ENCODE results near the gene RSRC1. TPM values are rescaled to one million over a fixed set of nuclear protein-coding genes. Genes with fewer than 3 reads are reported as not detected.
A peak's percentile ranks its signal among the peaks of the same experiment; 100 is the strongest.
"Not testable (repeated sequence)": the region's sequence is repeated elsewhere in the genome, so short reads cannot be mapped to it uniquely, and the experiment has no call there.

The RSRC1 gene
- total RNA-seq, 2 experiments from 2014 or later = 37.4 to 38.8 TPM

- H3K36me3 Mint-ChIP-seq (ENCODE audit: low read depth) = no peaks in the 10 kb centered on the region
- ChIA-PET POLR2A (no interaction called here), CTCF (no interaction called here)
- no peaks in the 10 kb centered on the region for H3K4me1 Mint-ChIP-seq
- H3K27ac Mint-ChIP-seq = no peak overlapping the region
- H3K27me3 Mint-ChIP-seq = no peaks in the 10 kb centered on the region
- no peak overlapping the region for H3K4me3 Mint-ChIP-seq
- DNase-seq = no peak
- H3K9me3 Mint-ChIP-seq = peaks cover 5% of the 10 kb centered on the region
These were observed 396.6 kb downstream of the RSRC1 start for GRCh38 chr3:158506456-158506855.

- no peak overlapping the region for H3K27ac Mint-ChIP-seq
- ChIA-PET POLR2A (no interaction called here), CTCF (no interaction called here)
- H3K4me3 Mint-ChIP-seq = no peak overlapping the region
- H3K27me3 Mint-ChIP-seq = no peaks in the 10 kb centered on the region
- DNase-seq = no peak
- H3K4me1 Mint-ChIP-seq = no peaks in the 10 kb centered on the region
- peaks cover 4% of the 10 kb centered on the region for H3K9me3 Mint-ChIP-seq
- no peaks in the 10 kb centered on the region for H3K36me3 Mint-ChIP-seq (ENCODE audit: low read depth)
These were observed 398.6 kb downstream of the RSRC1 start for GRCh38 chr3:158508481-158508880.

- DNase-seq = no peak
- H3K36me3 Mint-ChIP-seq (ENCODE audit: low read depth) = peaks cover 2% of the 10 kb centered on the region
- H3K27me3 Mint-ChIP-seq = no peaks in the 10 kb centered on the region
- CTCF ChIA-PET = no interaction called here
- H3K27ac Mint-ChIP-seq = no peak overlapping the region
- peaks cover 7% of the 10 kb centered on the region for H3K9me3 Mint-ChIP-seq
- no peak overlapping the region for H3K4me3 Mint-ChIP-seq
- H3K4me1 Mint-ChIP-seq = no peaks in the 10 kb centered on the region
- POLR2A ChIA-PET = no interaction called here
These were observed 400.0 kb downstream of the RSRC1 start for GRCh38 chr3:158509891-158510290.

- POLR2A ChIA-PET; H3K27ac Mint-ChIP-seq; H3K27me3 Mint-ChIP-seq; H3K4me3 Mint-ChIP-seq; H3K36me3 Mint-ChIP-seq (ENCODE audit: low read depth); DNase-seq; H3K9me3 Mint-ChIP-seq; H3K4me1 Mint-ChIP-seq; CTCF ChIA-PET: not testable (repeated sequence)
These were observed 406.8 kb downstream of the RSRC1 start for GRCh38 chr3:158516729-158517128.

- H3K4me1 Mint-ChIP-seq = no peaks in the 10 kb centered on the region
- H3K27ac Mint-ChIP-seq = no peak overlapping the region
- H3K4me3 Mint-ChIP-seq = no peak overlapping the region
- no peak for DNase-seq
- H3K9me3 Mint-ChIP-seq = no peaks in the 10 kb centered on the region
- CTCF ChIA-PET = no interaction called here
- no peaks in the 10 kb centered on the region for H3K36me3 Mint-ChIP-seq (ENCODE audit: low read depth)
- no peaks in the 10 kb centered on the region for H3K27me3 Mint-ChIP-seq
- POLR2A ChIA-PET = no interaction called here
These were observed 409.9 kb downstream of the RSRC1 start for GRCh38 chr3:158519776-158520175.

- CTCF ChIA-PET = no interaction called here
- H3K9me3 Mint-ChIP-seq = no peaks in the 10 kb centered on the region
These were observed 410.5 kb downstream of the RSRC1 start for GRCh38 chr3:158520433-158520832.

GRCh38 chr3:158522221-158523136 is 412.6 kb downstream of the RSRC1 start:
- Mint-ChIP-seq H3K27me3 (no peaks in the 10 kb centered on the region), H3K36me3 (ENCODE audit: low read depth) (no peaks in the 10 kb centered on the region), H3K27ac (no peak overlapping the region), H3K9me3 (no peaks in the 10 kb centered on the region), H3K4me3 (no peak overlapping the region), H3K4me1 (no peaks in the 10 kb centered on the region)
- ChIA-PET POLR2A (no interaction called here), CTCF (no interaction called here)
- DNase-seq = no peak

More at GRCh38 chr3:158520433-158520832, 410.5 kb downstream of the RSRC1 start:
- Mint-ChIP-seq H3K27ac (no peak overlapping the region), H3K36me3 (ENCODE audit: low read depth) (no peaks in the 10 kb centered on the region), H3K4me1 (no peaks in the 10 kb centered on the region), H3K27me3 (no peaks in the 10 kb centered on the region), H3K4me3 (no peak overlapping the region)
- POLR2A ChIA-PET = no interaction called here
- no peak for DNase-seq

- DNase-seq = no peak
- CTCF ChIA-PET = interaction anchor here (0.9 to 1.1 kb wide), 2 partner anchors 12 to 26 kb away, joined by 3 to 4 read pairs; no protein-coding TSS in a partner anchor
- H3K4me1 Mint-ChIP-seq = no peaks in the 10 kb centered on the region
- no peaks in the 10 kb centered on the region for H3K9me3 Mint-ChIP-seq
- POLR2A ChIA-PET = no interaction called here
- no peaks in the 10 kb centered on the region for H3K27me3 Mint-ChIP-seq
- no peak overlapping the region for H3K4me3 Mint-ChIP-seq
- no peaks in the 10 kb centered on the region for H3K36me3 Mint-ChIP-seq (ENCODE audit: low read depth)
- no peak overlapping the region for H3K27ac Mint-ChIP-seq
These were observed 418.3 kb downstream of the RSRC1 start for GRCh38 chr3:158528076-158528674.

GRCh38 chr3:158531334-158531733 is 421.4 kb downstream of the RSRC1 start:
- ChIA-PET CTCF (interaction anchor here (0.9 to 1.6 kb wide), 3 partner anchors 9 to 917 kb away, joined by 3 to 7 read pairs (median 6); no protein-coding TSS in a partner anchor), POLR2A (no interaction called here)
- Mint-ChIP-seq H3K36me3 (ENCODE audit: low read depth) (no peaks in the 10 kb centered on the region), H3K27me3 (no peaks in the 10 kb centered on the region), H3K9me3 (no peaks in the 10 kb centered on the region), H3K4me1 (no peaks in the 10 kb centered on the region), H3K4me3 (no peak overlapping the region), H3K27ac (no peak overlapping the region)
- DNase-seq = no peak

- CTCF ChIA-PET = interaction anchor here (0.9 to 1.6 kb wide), 3 partner anchors 8 to 917 kb away, joined by 3 to 7 read pairs (median 6); no protein-coding TSS in a partner anchor
- no peak for DNase-seq
- POLR2A ChIA-PET = no interaction called here
These were observed 422.3 kb downstream of the RSRC1 start for GRCh38 chr3:158532099-158532734.

GRCh38 chr3:158535918-158536317 is 426.0 kb downstream of the RSRC1 start:
- ChIA-PET POLR2A (no interaction called here), CTCF (no interaction called here)
- H3K36me3 Mint-ChIP-seq (ENCODE audit: low read depth) = no peaks in the 10 kb centered on the region
- no peaks in the 10 kb centered on the region for H3K27me3 Mint-ChIP-seq
- no peak overlapping the region for H3K4me3 Mint-ChIP-seq
- no peak overlapping the region for H3K27ac Mint-ChIP-seq
- no peaks in the 10 kb centered on the region for H3K9me3 Mint-ChIP-seq
- DNase-seq = no peak
- H3K4me1 Mint-ChIP-seq = no peaks in the 10 kb centered on the region

More at GRCh38 chr3:158532099-158532734, 422.3 kb downstream of the RSRC1 start:
- Mint-ChIP-seq H3K4me1 (no peaks in the 10 kb centered on the region), H3K36me3 (ENCODE audit: low read depth) (no peaks in the 10 kb centered on the region), H3K27me3 (no peaks in the 10 kb centered on the region), H3K4me3 (no peak overlapping the region), H3K27ac (no peak overlapping the region), H3K9me3 (no peaks in the 10 kb centered on the region)

- ChIA-PET POLR2A (no interaction called here), CTCF (interaction anchor here (0.8 to 2.2 kb wide), 9 partner anchors 8 to 250 kb away, joined by 3 to 12 read pairs (median 4); partner anchors contain the start of gene GFM1)
- Mint-ChIP-seq H3K4me3 (no peak overlapping the region), H3K27ac (no peak overlapping the region), H3K9me3 (no peaks in the 10 kb centered on the region), H3K4me1 (no peaks in the 10 kb centered on the region), H3K27me3 (no peaks in the 10 kb centered on the region), H3K36me3 (ENCODE audit: low read depth) (peaks cover 3% of the 10 kb centered on the region)
- DNase-seq = peak; percentile 31
These were observed 429.6 kb downstream of the RSRC1 start for GRCh38 chr3:158539414-158540014.

- ChIA-PET CTCF (interaction anchor here (1.1 to 2.2 kb wide), 6 partner anchors 9 to 251 kb away, joined by 3 to 12 read pairs (median 6); partner anchors contain the start of gene GFM1), POLR2A (no interaction called here)
- H3K4me1 Mint-ChIP-seq = no peaks in the 10 kb centered on the region
- peaks cover 3% of the 10 kb centered on the region for H3K36me3 Mint-ChIP-seq (ENCODE audit: low read depth)
- H3K9me3 Mint-ChIP-seq = no peaks in the 10 kb centered on the region
- H3K27me3 Mint-ChIP-seq = no peaks in the 10 kb centered on the region
- H3K27ac Mint-ChIP-seq = no peak overlapping the region
- no peak overlapping the region for H3K4me3 Mint-ChIP-seq
- no peak for DNase-seq
These were observed 430.2 kb downstream of the RSRC1 start for GRCh38 chr3:158540066-158540465.

Measured in activated CD4-positive, alpha-beta memory T cell treated with anti-CD3 and anti-CD28 coated beads, Interleukin-2, amount 10 ng/mL, durations not matched to agents 7 days and 5 days (primary cell).